HUES6 (cell line): ENCODE data around the gene EXOG.

Experiments
- H3K27ac ChIP-seq: 2 replicates; pipeline ENCODE4 v1.7.0; 2013; ENCODE audit warnings: low read depth, mild to moderate bottlenecking, low read length, inconsistent platforms
- H3K27me3 ChIP-seq: 2 replicates; pipeline ENCODE4 v1.6.1; 2013; ENCODE audit warnings: low read length; ENCODE audit not compliant: control insufficient read depth, insufficient read depth
- H3K36me3 ChIP-seq: 2 replicates; pipeline ENCODE4 v1.6.1; 2013; ENCODE audit warnings: low read length; ENCODE audit not compliant: control insufficient read depth, insufficient read depth
- H3K4me1 ChIP-seq: 2 replicates; pipeline ENCODE4 v1.6.1; 2013; ENCODE audit warnings: low read length; ENCODE audit not compliant: control insufficient read depth, insufficient read depth
- H3K4me3 ChIP-seq: 2 replicates; pipeline ENCODE4 v1.5.1; 2013; ENCODE audit warnings: low read depth, low read length
- H3K9ac ChIP-seq: one replicate; pipeline ENCODE4 v1.6.1; 2013; ENCODE audit warnings: mild to moderate bottlenecking, low read length
- H3K9me3 ChIP-seq: 2 replicates; pipeline ENCODE4 v1.6.1; 2013; ENCODE audit warnings: low read depth, low read length; ENCODE audit not compliant: control insufficient read depth, insufficient read depth

The EXOG gene

DNA sequence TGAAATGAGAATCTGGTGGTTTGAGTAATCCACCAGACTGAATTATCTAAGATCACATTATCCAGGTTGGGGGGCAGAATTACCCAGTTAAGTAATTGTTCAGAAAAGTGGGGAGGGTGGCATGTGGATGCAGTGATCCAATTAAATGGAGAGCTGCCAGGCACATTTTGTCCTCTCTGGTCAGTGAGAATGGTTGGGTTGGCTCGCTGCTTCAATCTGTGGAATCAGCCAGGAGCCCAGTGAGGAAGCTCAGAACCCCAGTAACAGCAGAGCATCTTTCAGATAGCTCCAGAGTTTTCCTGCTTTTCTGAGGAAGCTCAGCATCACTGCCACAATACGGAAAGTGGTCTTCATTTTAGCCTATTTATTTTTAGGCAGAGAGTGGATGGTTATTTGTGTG lies 6.4 kb upstream of the EXOG start:
- H3K36me3 ChIP-seq: peaks cover 10% of the 10 kb centered on the region
- H3K4me1 ChIP-seq: no peaks in the 10 kb centered on the region
- H3K27ac ChIP-seq: no peak overlapping the region
- H3K27me3 ChIP-seq: no peaks in the 10 kb centered on the region
- no peak overlapping the region for H3K9ac ChIP-seq
- no peak overlapping the region for H3K4me3 ChIP-seq
- H3K9me3 ChIP-seq: no peaks in the 10 kb centered on the region

DNA sequence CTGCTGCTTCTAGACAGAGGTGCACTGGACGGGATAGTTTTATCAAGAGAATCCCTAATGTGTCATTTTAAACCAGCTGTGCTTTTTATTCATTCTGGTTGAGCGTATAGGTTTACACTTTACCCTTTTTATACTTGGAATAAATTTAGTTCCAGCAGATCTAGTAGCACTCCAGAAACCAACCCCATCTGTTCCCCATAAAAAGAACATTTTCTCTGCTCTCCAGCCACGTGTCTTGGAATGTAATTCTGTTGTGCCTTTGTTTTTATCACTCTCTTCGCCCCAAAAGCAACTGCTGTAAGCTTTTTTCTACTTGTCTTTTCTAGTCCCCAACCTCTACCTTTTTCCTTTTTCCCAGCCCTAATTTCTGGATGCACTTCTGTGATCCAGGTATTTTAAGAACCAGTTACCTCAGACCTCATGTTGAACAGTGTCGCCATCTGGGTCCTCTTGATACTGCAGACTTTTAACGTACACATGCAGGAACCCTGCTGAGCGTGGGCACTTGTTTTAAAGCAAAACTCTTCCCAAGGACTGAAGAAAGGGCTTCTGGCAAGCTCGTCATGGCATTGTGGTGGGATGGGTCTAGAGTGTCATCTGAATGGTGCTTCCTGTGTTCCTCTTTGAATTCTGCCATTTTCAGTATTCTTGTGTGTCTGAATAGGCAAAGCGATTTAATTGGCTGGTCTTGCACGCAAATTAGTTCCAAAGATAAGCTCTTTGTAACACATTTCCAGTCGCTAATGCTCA lies 5.7 kb upstream of the EXOG start:
- peaks cover 6% of the 10 kb centered on the region; the same call in 1 of the 2 replicates for H3K36me3 ChIP-seq
- H3K27ac ChIP-seq: no peak overlapping the region
- no peak overlapping the region for H3K9ac ChIP-seq
- no peaks in the 10 kb centered on the region for H3K9me3 ChIP-seq
- no peak overlapping the region for H3K4me3 ChIP-seq
- no peaks in the 10 kb centered on the region for H3K4me1 ChIP-seq
- H3K27me3 ChIP-seq: no peaks in the 10 kb centered on the region

- no peaks in the 10 kb centered on the region for H3K4me1 ChIP-seq
- H3K27me3 ChIP-seq: no peaks in the 10 kb centered on the region
- peaks cover 6% of the 10 kb centered on the region; the same call in 1 of the 2 replicates for H3K36me3 ChIP-seq
- no peak overlapping the region for H3K4me3 ChIP-seq
- H3K9ac ChIP-seq: no peak overlapping the region
- H3K27ac ChIP-seq: no peak overlapping the region
- H3K9me3 ChIP-seq: no peaks in the 10 kb centered on the region
These were observed 4.9 kb upstream of the EXOG start for GRCh38 chr3:38491215-38491614.

DNA sequence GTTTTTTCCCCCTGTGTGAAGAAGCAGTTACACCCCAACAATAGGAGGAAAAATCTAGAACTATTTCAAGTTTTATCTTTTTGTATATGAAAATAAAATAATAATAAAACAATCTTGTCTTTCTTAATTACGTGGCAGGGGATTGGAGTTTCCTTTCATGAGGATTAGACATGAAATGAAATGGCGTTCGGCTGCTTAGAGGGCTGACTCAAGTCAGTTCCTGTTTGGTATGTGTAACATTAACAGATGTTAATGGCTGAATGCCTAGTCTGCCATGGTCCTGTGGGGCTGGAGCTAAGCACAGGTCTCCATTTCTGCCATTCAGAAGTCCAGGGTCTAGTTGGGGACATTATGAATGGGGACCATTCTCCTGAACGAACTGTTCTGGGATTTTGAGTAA lies 3.1 kb upstream of the EXOG start:
- no peaks in the 10 kb centered on the region for H3K9me3 ChIP-seq
- H3K27ac ChIP-seq: no peak overlapping the region
- no peaks in the 10 kb centered on the region; the same call in 1 of the 2 replicates for H3K36me3 ChIP-seq
- H3K4me3 ChIP-seq: no peak overlapping the region
- H3K9ac ChIP-seq: no peak overlapping the region
- no peaks in the 10 kb centered on the region for H3K27me3 ChIP-seq
- H3K4me1 ChIP-seq: peaks cover 3% of the 10 kb centered on the region; the same call in 1 of the 2 replicates

- H3K9me3 ChIP-seq: no peaks in the 10 kb centered on the region
- peak overlapping the region; percentile 85 for H3K4me3 ChIP-seq
- peaks cover 14% of the 10 kb centered on the region for H3K36me3 ChIP-seq
- peaks cover 3% of the 10 kb centered on the region; the same call in 1 of the 2 replicates for H3K4me1 ChIP-seq
- H3K27ac ChIP-seq: no peak overlapping the region
- H3K9ac ChIP-seq: peak overlapping the region; percentile 78
- no peaks in the 10 kb centered on the region for H3K27me3 ChIP-seq
These were observed 891 bp downstream of the EXOG start for GRCh38 chr3:38497031-38497430.

GRCh38 chr3:38500688-38501417 lies 4.7 kb downstream of the EXOG start:
- no peaks in the 10 kb centered on the region for H3K9me3 ChIP-seq
- H3K4me3 ChIP-seq: no peak overlapping the region
- no peaks in the 10 kb centered on the region for H3K27me3 ChIP-seq
- H3K9ac ChIP-seq: no peak overlapping the region
- no peak overlapping the region for H3K27ac ChIP-seq
- peaks cover 3% of the 10 kb centered on the region; the same call in 1 of the 2 replicates for H3K4me1 ChIP-seq
- peaks cover 38% of the 10 kb centered on the region for H3K36me3 ChIP-seq

GRCh38 chr3:38507120-38507519 lies 11.0 kb downstream of the EXOG start:
- Histone ChIP-seq H3K4me1 (no peaks in the 10 kb centered on the region), H3K27ac (no peak overlapping the region), H3K27me3 (no peaks in the 10 kb centered on the region), H3K4me3 (no peak overlapping the region), H3K9ac (no peak overlapping the region), H3K9me3 (no peaks in the 10 kb centered on the region), H3K36me3 (peaks cover 58% of the 10 kb centered on the region)

DNA sequence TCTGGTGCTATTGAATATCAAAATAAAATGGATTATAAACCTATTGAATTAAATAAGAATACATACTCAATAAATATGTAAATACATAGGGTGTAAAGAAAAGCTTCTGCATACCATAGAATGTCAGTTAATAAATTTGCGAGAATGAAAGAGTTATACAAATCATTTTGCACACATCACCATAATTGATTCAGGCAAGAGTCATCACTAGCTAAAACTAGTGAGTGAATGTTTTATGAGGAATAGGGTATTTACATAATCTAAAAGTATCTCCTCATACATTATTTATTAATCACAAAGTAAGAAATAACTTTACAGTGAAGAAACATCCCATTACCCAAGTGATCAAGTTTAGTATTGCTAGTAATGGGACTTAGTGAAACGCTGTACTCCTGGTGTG lies 13.6 kb downstream of the EXOG start:
- peaks cover 47% of the 10 kb centered on the region for H3K36me3 ChIP-seq

DNA sequence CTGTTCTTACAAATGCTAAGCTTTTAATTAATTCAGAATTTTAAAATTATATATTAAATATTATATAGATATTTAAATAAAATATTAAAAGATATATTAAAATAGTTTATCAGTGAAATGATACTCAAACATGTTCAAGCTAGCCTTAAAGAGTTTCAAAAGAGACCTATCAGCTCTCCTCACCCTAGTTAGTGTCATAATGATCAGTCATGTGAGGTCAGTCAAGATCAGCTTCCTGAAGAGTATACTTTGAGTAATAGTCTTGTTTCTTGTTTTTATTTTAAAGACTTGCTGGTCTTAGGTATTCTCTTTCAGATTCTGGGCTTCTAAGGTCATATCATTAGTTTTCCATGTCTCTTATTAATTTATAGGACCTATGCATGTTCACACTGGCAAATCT lies 14.5 kb downstream of the EXOG start:
- no peaks in the 10 kb centered on the region for H3K4me1 ChIP-seq
- H3K27me3 ChIP-seq: no peaks in the 10 kb centered on the region
- H3K9me3 ChIP-seq: no peaks in the 10 kb centered on the region
- H3K9ac ChIP-seq: no peak overlapping the region
- no peak overlapping the region for H3K27ac ChIP-seq
- H3K36me3 ChIP-seq: peaks cover 43% of the 10 kb centered on the region
- H3K4me3 ChIP-seq: no peak overlapping the region

More for the DNA sequence above, 13.6 kb downstream of the EXOG start:
- H3K4me1 ChIP-seq: no peaks in the 10 kb centered on the region
- no peak overlapping the region for H3K9ac ChIP-seq
- no peaks in the 10 kb centered on the region for H3K27me3 ChIP-seq
- H3K4me3 ChIP-seq: no peak overlapping the region
- H3K9me3 ChIP-seq: no peaks in the 10 kb centered on the region
- H3K27ac ChIP-seq: no peak overlapping the region

- Histone ChIP-seq H3K9ac (no peak overlapping the region), H3K36me3 (peaks cover 39% of the 10 kb centered on the region), H3K9me3 (no peaks in the 10 kb centered on the region), H3K27me3 (no peaks in the 10 kb centered on the region), H3K4me3 (no peak overlapping the region), H3K27ac (no peak overlapping the region), H3K4me1 (no peaks in the 10 kb centered on the region)
These were observed 15.4 kb downstream of the EXOG start for GRCh38 chr3:38511546-38511945.

DNA sequence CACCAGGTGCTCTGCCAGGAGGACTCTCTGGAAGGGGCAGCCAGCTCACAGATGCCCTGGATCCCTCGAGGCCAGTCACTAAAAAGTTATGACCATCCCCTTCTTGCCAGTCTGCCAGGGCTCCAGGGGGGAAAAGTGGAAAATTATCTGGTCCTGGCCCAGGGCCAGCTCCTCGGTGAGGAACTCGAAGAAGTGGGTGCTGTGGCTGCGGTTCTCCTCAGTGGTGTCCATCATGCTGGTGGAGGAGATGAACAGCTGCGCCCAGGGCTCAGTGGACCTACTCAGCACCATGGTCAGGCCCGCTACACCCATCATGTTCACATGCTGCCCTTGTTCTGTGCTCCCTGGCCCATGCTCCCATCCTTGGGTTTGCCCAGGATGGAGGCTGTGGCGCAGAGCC lies 19.2 kb downstream of the EXOG start:
- Histone ChIP-seq H3K36me3 (peaks cover 15% of the 10 kb centered on the region), H3K4me3 (no peak overlapping the region), H3K4me1 (peaks cover 5% of the 10 kb centered on the region), H3K27ac (no peak overlapping the region), H3K9ac (no peak overlapping the region), H3K9me3 (no peaks in the 10 kb centered on the region), H3K27me3 (no peaks in the 10 kb centered on the region)
